HepG2 (cell line): ENCODE measurements around the gene AHCYL1. TPM values are rescaled to one million over a fixed set of nuclear protein-coding genes. Genes with fewer than 3 reads are reported as not detected.

Experiments
- ATAC-seq: fragments of 200-7000 bp; cut with Tn5 transposase; 3 replicates; pipeline ENCODE4 v1.9.1; 2020; ENCODE audit warnings: mild to moderate bottlenecking, moderate library complexity
- BruUV-seq: library from RNA; stranded (reverse); fragments of 400-500 nt; replicated peaks from 2 replicates; lab custom pipeline; 2021; lab: Mats Ljungman, UMichigan
- CTCF ChIA-PET: fragments of 300-600 bp; formaldehyde crosslinking; extraction: SDS; loops from one replicate; lab custom pipeline; 2021; ENCODE audit warnings: low total read pairs, inconsistent platforms, low intra/inter-chr PET ratio; lab: Yijun Ruan, JAX
- POLR2A ChIA-PET: fragments of 350-600 bp; sonication (Branson Sonifier 250); formaldehyde crosslinking; loops from one replicate; lab custom pipeline; 2020; ENCODE audit warnings: antibody characterized with exemption, inconsistent platforms; lab: Yijun Ruan, JAX
- DNase-seq: peaks from one replicate; pipeline ENCODE4 v3.0.0-alpha.2; 2015; ENCODE audit warnings: low spot score
- FAIRE-seq: peaks from 3 replicates; lab custom pipeline; 2011; peaks lifted over from hg19 to GRCh38; lab: Jason Lieb, UNC
- H2AFZ ChIP-seq: one replicate; pipeline ENCODE4 v1.6.1; 2011; ENCODE audit warnings: low read length, inconsistent platforms
- H3K27ac ChIP-seq: fragments of 300-600 bp; 3 replicates; pipeline ENCODE4 v1.8.0; 2011; ENCODE audit warnings: mixed run types, mild to moderate bottlenecking, mixed read lengths, low read length, inconsistent platforms; ENCODE audit not compliant: insufficient read depth; ENCODE audit errors: extremely low read length
- H3K27me3 ChIP-seq, 2 experiments: fragments of 200-600 bp in 1 of 2; 2 replicates in 1 of 2; 3 replicates in 1 of 2; pipeline versions ENCODE4 v1.6.0 to v1.8.0; 2011; ENCODE audit warnings: low read length in 2 of 2, mild to moderate bottlenecking in 2 of 2, moderate library complexity in 2 of 2, inconsistent platforms in 1 of 2; ENCODE audit not compliant: insufficient read depth in 2 of 2, control insufficient read depth in 1 of 2
- H3K36me3 ChIP-seq, 2 experiments: fragments of 200-600 bp in 1 of 2; replicated peaks in 1 of 2; 2 replicates in 1 of 2; 3 replicates in 1 of 2; pipeline versions ENCODE4 v1.5.1 to v1.8.0; 2011; ENCODE audit warnings: low read length in 2 of 2, inconsistent platforms in 1 of 2; ENCODE audit not compliant: insufficient read depth in 2 of 2, control insufficient read depth in 1 of 2
- H3K4me1 ChIP-seq: 2 replicates; pipeline ENCODE4 v1.5.1; 2012; ENCODE audit warnings: low read length, inconsistent platforms; ENCODE audit not compliant: insufficient read depth
- H3K4me2 ChIP-seq: 2 replicates; pipeline ENCODE4 v1.6.0; 2011; ENCODE audit warnings: low read depth, low read length, inconsistent platforms
- H3K4me3 ChIP-seq, 3 experiments: fragments of 200-600 bp in 1 of 3; sonication (generic), shearing (Covaris generic) in 1 of 3; replicated peaks in 1 of 3; 2 replicates each; pipeline ENCODE4 v1.5.1; 2011 to 2016; ENCODE audit warnings: low read length in 3 of 3, inconsistent platforms in 2 of 3, low read depth in 2 of 3, mild to moderate bottlenecking in 2 of 3, control low read depth in 1 of 3, mixed read lengths in 1 of 3; ENCODE audit not compliant: insufficient read depth in 1 of 3
- H3K79me2 ChIP-seq: one replicate; pipeline ENCODE4 v1.6.1; 2011; ENCODE audit warnings: low read length, inconsistent platforms; ENCODE audit not compliant: insufficient read depth
- H3K9ac ChIP-seq: 2 replicates; pipeline ENCODE4 v1.6.0; 2011; ENCODE audit warnings: mild to moderate bottlenecking, low read depth, low read length, inconsistent platforms; ENCODE audit not compliant: insufficient read depth
- H3K9me3 ChIP-seq: 2 replicates; pipeline ENCODE4 v1.5.1; 2012; ENCODE audit warnings: mild to moderate bottlenecking, low read length
- H4K20me1 ChIP-seq: 2 replicates; pipeline ENCODE4 v1.6.0; 2011; ENCODE audit warnings: inconsistent platforms, mild to moderate bottlenecking, low read length, moderate library complexity; ENCODE audit not compliant: insufficient read depth
- ATF7 ChIP-seq, 2 experiments: fragments of 450-650 bp in 1 of 2; sonication (generic) in 1 of 2; formaldehyde crosslinking in 1 of 2; IDR thresholded peaks; 2 replicates each; pipeline versions ENCODE4 v1.4.0 to v1.6.1; 2016 to 2020; ENCODE audit warnings: antibody characterized with exemption in 1 of 2, mild to moderate bottlenecking in 1 of 2, missing genetic modification reagents in 1 of 2
- BCL6 ChIP-seq: IDR thresholded peaks from 2 replicates; pipeline ENCODE4 v1.6.1; 2016; ENCODE audit warnings: missing genetic modification reagents, missing compliant biosample characterization
- ELF4 ChIP-seq: sonication (generic); formaldehyde crosslinking; IDR thresholded peaks from 2 replicates; pipeline ENCODE4 v1.5.0; 2020; ENCODE audit warnings: missing genetic modification reagents, mild to moderate bottlenecking, moderate library complexity, borderline replicate concordance
- HDAC6 ChIP-seq: fragments of 200-600 bp; sonication (generic); IDR thresholded peaks from 2 replicates; pipeline ENCODE4 v1.7.0; 2017; ENCODE audit warnings: mild to moderate bottlenecking, antibody characterized with exemption, low read length, low read depth
- ZNF430 ChIP-seq: sonication (generic); formaldehyde crosslinking; IDR thresholded peaks from 2 replicates; pipeline ENCODE4 v1.9.0; 2021; ENCODE audit warnings: mild to moderate bottlenecking, missing genetic modification reagents
- WGBS: methylation state at CpG from one replicate; pipeline ENCODE4 v1.1.6; 2017; ENCODE audit warnings: low lambda C conversion rate; 5-methylcytosine and 5-hydroxymethylcytosine counted together
- in situ Hi-C: cut with HindIII; loops from 2 replicates; pipeline ENCODE4 v1.10.0; 2017; ENCODE audit warnings: low pct_unique_long_range_greater_than_20kb; ENCODE audit not compliant: extremely low pct_ligation_motif_present
- intact Hi-C: fragments of 100-400 bp; cut with micrococcal nuclease; formaldehyde crosslinking; loops from one replicate; pipeline ENCODE4 v1.10.0; 2022; ENCODE audit not compliant: unreplicated experiment
- polyA plus RNA-seq, 8 experiments: library from polyadenylated mRNA; depleted of rRNA in 3 of 8; stranded (reverse) in 7 of 8; unstranded in 1 of 8; fragments of >200 nt; fragmentation: Illumina TruSeq in 4 of 8; extraction: Trizol in 4 of 8; gene quantifications; 2 replicates each; pipeline versions ENCODE4 v1.2.1 to v1.2.3, GENCODE V29; 2011 to 2016; ENCODE audit warnings: low read depth in 4 of 8, missing spikeins in 1 of 8, mixed read lengths in 1 of 8; ENCODE audit not compliant: insufficient read depth in 1 of 8
- total RNA-seq, 5 experiments: library from RNA; depleted of rRNA; stranded (reverse); fragments of >200 nt; fragmentation: Illumina TruSeq; extraction: Trizol; gene quantifications; 2 replicates each; pipeline ENCODE4 v1.2.3, GENCODE V29; 2016; ENCODE audit warnings: low read depth in 1 of 5
- TF ChIP-seq, protein P1 (sequence below): sonication (generic); formaldehyde crosslinking; IDR thresholded peaks from 2 replicates; pipeline ENCODE4 v1.4.0; 2020; ENCODE audit warnings: missing genetic modification reagents; ENCODE audit errors: not compliant biosample characterization

AHCYL1 gene
- total and polyA plus RNA-seq, 2 of the 13 experiments (the other 11 are each of a cell fraction or from before 2014, with no cell fraction given), result 40.9 to 76.3 TPM

DNA sequence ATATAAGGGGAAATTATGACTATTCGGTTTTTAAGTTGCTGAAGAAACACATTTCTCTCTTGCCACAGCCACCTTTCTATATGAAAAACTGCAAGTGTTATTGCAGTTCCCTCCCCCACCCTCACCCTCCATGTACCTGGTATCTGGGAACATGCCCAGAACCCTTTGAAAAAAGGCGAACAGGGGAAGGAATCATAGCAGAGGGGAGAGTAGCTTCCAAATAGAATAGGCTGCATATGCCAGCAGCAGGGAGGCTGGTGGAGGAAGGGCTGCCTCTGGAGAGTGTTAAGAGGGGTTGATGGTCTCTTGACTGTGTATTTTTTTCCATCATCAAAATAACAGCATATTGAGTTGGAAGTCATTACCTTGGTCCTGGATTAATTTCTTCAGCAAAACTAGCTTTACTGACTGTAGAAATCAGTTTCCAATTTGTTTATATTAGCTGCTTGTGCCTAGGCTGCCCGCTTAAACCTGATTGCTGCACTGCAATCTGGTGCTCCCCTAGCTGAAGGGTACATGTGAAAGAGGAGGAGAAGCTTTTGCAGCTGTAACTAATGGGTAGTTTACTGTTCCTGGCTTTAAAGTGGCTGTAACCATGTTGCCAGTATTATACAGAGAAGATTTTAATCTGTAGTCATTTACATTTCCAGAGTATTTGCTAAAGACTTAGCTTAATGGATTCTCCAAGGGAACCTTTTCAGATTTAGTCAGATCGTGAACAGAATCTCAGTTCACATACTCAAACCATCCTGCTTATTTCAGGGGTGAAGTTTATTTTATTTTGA is 22.7 kb downstream of the AHCYL1 start (continued):
- no peak for TF ChIP-seq HDAC6
- TF ChIP-seq, all 625 proteins: peak for 0

- WGBS, result 98% methylated on average over 7 of the region's 7 CpGs
- no peak for FAIRE-seq
Measured at GRCh38 chr1:110008971-110009565, 24.5 kb downstream of the AHCYL1 start.

More at GRCh38 chr1:110008971-110009565, 24.5 kb downstream of the AHCYL1 start:
- H4K20me1 ChIP-seq, result no peaks in the 10 kb centered on the region
- H3K36me3 ChIP-seq, result peaks cover 17 to 54% of the 10 kb centered on the region in 2 experiments
- CTCF ChIA-PET, result no interaction called here
- no peak for ATAC-seq
- intact Hi-C loops, result no loop called here
- POLR2A ChIA-PET, result no interaction called here
- no peak overlapping the region for H3K4me3 ChIP-seq
- DNase-seq, result no peak
- H2AFZ ChIP-seq, result no peak overlapping the region
- no peaks in the 10 kb centered on the region for H3K9me3 ChIP-seq
- TF ChIP-seq, protein P1, sequence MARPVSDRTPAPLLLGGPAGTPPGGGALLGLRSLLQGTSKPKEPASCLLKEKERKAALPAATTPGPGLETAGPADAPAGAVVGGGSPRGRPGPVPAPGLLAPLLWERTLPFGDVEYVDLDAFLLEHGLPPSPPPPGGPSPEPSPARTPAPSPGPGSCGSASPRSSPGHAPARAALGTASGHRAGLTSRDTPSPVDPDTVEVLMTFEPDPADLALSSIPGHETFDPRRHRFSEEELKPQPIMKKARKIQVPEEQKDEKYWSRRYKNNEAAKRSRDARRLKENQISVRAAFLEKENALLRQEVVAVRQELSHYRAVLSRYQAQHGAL (CRISPR knock-in tag), result no peak
- TF ChIP-seq ELF4 (CRISPR knock-in tag) (no peak), BCL6 (CRISPR knock-in tag) (no peak), ZNF430 (CRISPR knock-in tag) (no peak), ATF7 (IDR thresholded peaks at IDR 0.05) (no peak), ATF7 (CRISPR knock-in tag; IDR thresholded peaks at IDR 0.05) (no peak)
- H3K9ac ChIP-seq, result no peak overlapping the region
- H3K79me2 ChIP-seq, result peaks cover 23% of the 10 kb centered on the region
- H3K27ac ChIP-seq, result no peak overlapping the region
- peaks cover 16% of the 10 kb centered on the region for H3K4me1 ChIP-seq
- H3K4me2 ChIP-seq, result no peak overlapping the region
- no TSS peak for BruUV-seq
- in situ Hi-C loops, result no loop called here
- no peaks in the 10 kb centered on the region for H3K27me3 ChIP-seq
